Measurements from ENCODE around the gene WIPF2. TPM values are rescaled to one million over a fixed set of nuclear protein-coding genes. Genes with fewer than 3 reads are reported as not detected.

Gene WIPF2
- total and polyA plus RNA-seq, 2 of the 8 experiments (the other 6 are each of a cell fraction or from before 2014, with no cell fraction given): 6.9 to 25.3 TPM

DNA sequence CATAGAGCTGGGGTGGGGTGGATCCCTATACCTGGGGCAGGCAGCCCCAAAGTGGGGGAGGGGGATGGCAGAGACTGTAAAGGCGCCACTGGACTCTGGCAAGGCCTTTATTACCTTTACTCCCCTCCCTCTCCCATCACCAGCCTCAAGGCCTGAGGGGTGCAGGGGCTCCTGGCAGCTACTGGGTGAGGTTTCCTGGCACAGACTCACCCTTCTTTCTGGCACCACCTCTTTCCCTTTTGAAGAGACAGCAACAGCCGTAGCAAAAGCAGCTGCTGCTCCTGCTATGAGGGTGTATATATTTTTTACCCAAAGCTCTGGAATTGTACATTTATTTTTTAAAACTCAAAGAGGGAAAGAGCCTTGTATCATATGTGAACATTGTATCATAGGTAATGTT, 24.3 kb upstream of the WIPF2 start:
- no peaks in the 10 kb centered on the region for H3K79me2 ChIP-seq (ENCODE audit: control insufficient read depth in 1 of 2, insufficient read depth in 2 of 2, low read length in 2 of 2)
- H3K36me3 ChIP-seq (ENCODE audit: control insufficient read depth in 2 of 4, insufficient read depth in 4 of 4, low read length in 3 of 4): peaks cover 0 to 12% (median 6%) of the 10 kb centered on the region in 4 experiments; a peak in 5 of 8 replicates
- no peak overlapping the region; the same call in 1 of the 2 replicates for H4K8ac ChIP-seq (ENCODE audit: extremely low read depth, insufficient read depth, low read length)
- no peak overlapping the region for H2BK12ac ChIP-seq (ENCODE audit: low read depth, low read length)
- H3K79me1 ChIP-seq (ENCODE audit: low read depth, low read length): no peaks in the 10 kb centered on the region
- no peak overlapping the region for H2BK20ac ChIP-seq (ENCODE audit: low read length)
- no peaks in the 10 kb centered on the region for H3K27me3 ChIP-seq (replicated peaks in 1 of 4; ENCODE audit: control insufficient read depth in 3 of 4, extremely low read depth in 1 of 4, insufficient read depth in 3 of 4, low read length in 3 of 4)
- no peak for TF ChIP-seq TAF7 (optimal IDR thresholded peaks at IDR 0.05; ENCODE audit: borderline replicate concordance, low read depth, low read length)
- TF ChIP-seq RAD21 (IDR thresholded peaks at IDR 0.05 in 1 of 2, conservative IDR thresholded peaks at IDR 0.05 in 1 of 2; ENCODE audit: low read depth in 2 of 2, low read length in 2 of 2): no peak
- no peak for TF ChIP-seq EP300 (IDR thresholded peaks at IDR 0.05; ENCODE audit: borderline replicate concordance in 1 of 2, low read depth in 2 of 2, low read length in 2 of 2)
- TF ChIP-seq EZH2 (IDR thresholded peaks at IDR 0.05; ENCODE audit: low read depth, low read length, severe bottlenecking): no peak
- no peak for TF ChIP-seq RFX5 (IDR thresholded peaks at IDR 0.05; ENCODE audit: borderline replicate concordance, low read depth, low read length)
- no peak for TF ChIP-seq JUN (IDR thresholded peaks at IDR 0.05; ENCODE audit: low read depth, low read length)
- TF ChIP-seq YY1 (IDR thresholded peaks at IDR 0.05; ENCODE audit: low read depth, low read length): no peak
- no peak for TF ChIP-seq NANOG (IDR thresholded peaks at IDR 0.05; ENCODE audit: insufficient read depth, low read depth, low read length, poor library complexity, severe bottlenecking)
- no peak for FAIRE-seq
- WGBS, 2 experiments (ENCODE audit: extremely low coverage in 1 of 2, insufficient coverage in 1 of 2, insufficient read length in 1 of 2, insufficient replicate concordance in 2 of 2, low coverage in 1 of 2, low lambda C conversion rate in 2 of 2, missing lambda C conversion rate in 1 of 2): 91% methylated on average over 1 of the region's 2 CpGs; no CpG with 5 or more reads in 1 of the 2 experiments
- H3K4me1 ChIP-seq (replicated peaks in 1 of 4; ENCODE audit: control insufficient read depth in 3 of 4, insufficient read depth in 4 of 4, low read length in 3 of 4): peaks cover 0 to 15% (median 8%) of the 10 kb centered on the region in 4 experiments; a peak in 5 of 7 replicates
- H3K18ac ChIP-seq (ENCODE audit: extremely low read depth, low read length): no peak overlapping the region
- H3K9me3 ChIP-seq (ENCODE audit: insufficient read depth in 2 of 2, low read depth in 1 of 2, low read length in 1 of 2): no peaks in the 10 kb centered on the region
- CTCF ChIA-PET (ENCODE audit: partially characterized antibody): interaction anchor here (0.5 to 7.9 kb wide), 9 partner anchors 10 to 1526 kb away, joined by 3 to 59 read pairs (median 4); partner anchors contain the start of gene RAPGEFL1
- H3K4ac ChIP-seq (replicated peaks; ENCODE audit: insufficient read length, low read depth, low read length): no peak overlapping the region
- H3K4me3 ChIP-seq (ENCODE audit: extremely low read depth in 1 of 4, insufficient read depth in 2 of 4, low read depth in 3 of 4, low read length in 4 of 4): no peak overlapping the region
- no peak overlapping the region for H2BK15ac ChIP-seq (ENCODE audit: low read length)
- POLR2A ChIA-PET (ENCODE audit: partially characterized antibody): interaction anchor here (0.5 to 10.5 kb wide), 10 partner anchors 17 to 149 kb away, joined by 3 to 105 read pairs (median 4); partner anchors contain the start of genes CASC3, RAPGEFL1 and WIPF2
- no peak overlapping the region for H2BK120ac ChIP-seq (replicated peaks; ENCODE audit: low read depth, low read length)
- H3K27ac ChIP-seq (ENCODE audit: low read depth, low read length): no peak overlapping the region
- H2AK5ac ChIP-seq (ENCODE audit: low read depth, low read length): no peak overlapping the region
- H3K23me2 ChIP-seq (ENCODE audit: low read depth, low read length): peaks cover 8% of the 10 kb centered on the region
- H3K9ac ChIP-seq (replicated peaks in 1 of 4; ENCODE audit: extremely low read depth in 1 of 4, low read depth in 3 of 4, low read length in 3 of 4): no peak overlapping the region
- H3K4me2 ChIP-seq (ENCODE audit: insufficient read depth in 1 of 2, low read depth in 2 of 2, low read length in 2 of 2): no peak overlapping the region
- H2BK5ac ChIP-seq (ENCODE audit: low read depth, low read length): no peak overlapping the region
- no peak overlapping the region for H2AFZ ChIP-seq (ENCODE audit: low read length)
- H4K5ac ChIP-seq (ENCODE audit: insufficient read length, low read depth, low read length): no peak overlapping the region
- no peak overlapping the region for H3K14ac ChIP-seq (ENCODE audit: insufficient read length)
- no peak overlapping the region for H4K91ac ChIP-seq (replicated peaks; ENCODE audit: insufficient read length, low read length)
- no peak overlapping the region for H3K56ac ChIP-seq (replicated peaks; ENCODE audit: insufficient read length, low read depth, low read length)
- H3K23ac ChIP-seq (ENCODE audit: insufficient read length): no peak overlapping the region
- H4K20me1 ChIP-seq (replicated peaks in 1 of 2; ENCODE audit: control insufficient read depth in 1 of 2, insufficient read depth in 2 of 2, low read length in 2 of 2): peaks cover 0 to 2% of the 10 kb centered on the region in 2 experiments
- DNase-seq (ENCODE audit: low read depth in 1 of 2, low spot score in 2 of 2): no peak
